ENCODE results near the gene RTF2.

- TF ChIP-seq EZH2 (IDR thresholded peaks at IDR 0.05; ENCODE audit: insufficient read depth, poor library complexity, severe bottlenecking) (no peak), EZH2phosphoT487 (IDR thresholded peaks at IDR 0.05; ENCODE audit: insufficient read depth, low read depth) (no peak)
Measured at GRCh38 chr20:56433880-56434255, 34.6 kb upstream of the RTF2 start.
